GM12891 (cell line): ENCODE measurements around the gene REC114.

ENCODE experiments used
- PAX5 ChIP-seq: IDR thresholded peaks from 2 replicates; pipeline ENCODE4 v1.6.1; 2011; ENCODE audit warnings: low read length, moderate library complexity, mild to moderate bottlenecking; ENCODE audit not compliant: insufficient read depth, severe bottlenecking
- POLR2A ChIP-seq: IDR thresholded peaks from 2 replicates; pipeline ENCODE4 v1.6.1; 2011; ENCODE audit warnings: low read depth, low read length, control low read depth
- POLR2AphosphoS5 ChIP-seq: IDR thresholded peaks from 2 replicates; pipeline ENCODE4 v1.6.1; 2011; ENCODE audit warnings: low read depth, low read length, control low read depth
- SPI1 ChIP-seq: IDR thresholded peaks from 2 replicates; pipeline ENCODE4 v1.6.1; 2011; ENCODE audit warnings: low read depth, low read length, control low read depth
- TAF1 ChIP-seq: IDR thresholded peaks from 2 replicates; pipeline ENCODE4 v1.6.1; 2011; ENCODE audit warnings: low read depth, low read length, control low read depth

DNA sequence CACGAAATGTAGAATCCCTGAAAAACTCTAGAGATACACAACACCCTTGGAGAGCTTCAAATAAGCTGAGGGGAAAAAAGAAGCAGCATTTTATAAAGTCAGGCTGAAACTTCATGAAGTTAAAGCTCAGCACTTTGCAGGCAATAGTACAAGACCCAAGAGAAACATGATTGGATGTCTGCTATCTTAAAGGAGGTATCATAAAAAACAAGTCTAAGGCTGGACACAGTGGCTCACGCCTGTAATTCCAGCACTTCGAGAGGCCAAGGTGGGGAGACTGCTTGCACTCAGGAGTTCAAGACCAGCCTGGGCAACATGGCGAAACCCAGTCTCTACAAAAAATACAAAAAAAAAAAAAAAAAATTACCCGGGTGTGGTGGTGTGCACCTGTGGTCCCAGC lies 147.3 kb downstream of the REC114 start:
- TF ChIP-seq POLR2A (no peak), POLR2AphosphoS5 (no peak), PAX5 (no peak), SPI1 (no peak), TAF1 (no peak)
